B cell (primary cell): ENCODE results near the gene PLA2G4F. TPM values are rescaled to one million over a fixed set of nuclear protein-coding genes. Genes with fewer than 3 reads are reported as not detected.

Experiments
- ATAC-seq: fragments of 200-7000 bp; cut with Tn5 transposase; one replicate; pipeline ENCODE4 v1.10.0; 2021; ENCODE audit warnings: low read depth, mild to moderate bottlenecking, moderate number of reproducible peaks, moderate library complexity
- CTCF ChIA-PET: fragments of 350-600 bp; sonication (Branson Sonifier 250); formaldehyde crosslinking; loops from one replicate; lab custom pipeline; 2021; ENCODE audit warnings: antibody characterized with exemption, inconsistent platforms; lab: Charles Lee
- POLR2A ChIA-PET: fragments of 350-600 bp; sonication (Branson Sonifier 250); formaldehyde crosslinking; loops from one replicate; lab custom pipeline; 2021; ENCODE audit warnings: antibody characterized with exemption; lab: Charles Lee
- DNase-seq: peaks from one replicate; pipeline ENCODE4 v3.0.0; 2013
- H2AFZ ChIP-seq: 2 replicates; pipeline ENCODE4 v1.6.1; 2012; ENCODE audit warnings: mild to moderate bottlenecking, low read depth, low read length; ENCODE audit not compliant: insufficient read depth, poor library complexity, severe bottlenecking
- H3K27ac ChIP-seq, 2 donors: 1 replicate in 1 of 2; 2 replicates in 1 of 2; pipeline ENCODE4 v1.5.1; 2012 to 2013; ENCODE audit warnings: low read length in 2 of 2, mild to moderate bottlenecking in 2 of 2, moderate library complexity in 1 of 2
- H3K27me3 ChIP-seq, 4 experiments: fragments of 200-600 bp in 1 of 4; sonication (generic) in 1 of 4; replicated peaks in 1 of 4; 1 replicate in 2 of 4; 2 replicates in 2 of 4; pipeline versions ENCODE4 v1.6.1 to v1.7.0; 2013 to 2016; ENCODE audit warnings: low read length in 3 of 4, mild to moderate bottlenecking in 2 of 4, mixed read lengths in 1 of 4, moderate library complexity in 1 of 4; ENCODE audit not compliant: insufficient read depth in 4 of 4, control insufficient read depth in 3 of 4; ENCODE audit errors: control extremely low read depth in 1 of 4
- H3K36me3 ChIP-seq, 2 experiments: replicated peaks in 1 of 2; 1 replicate in 1 of 2; 2 replicates in 1 of 2; pipeline versions ENCODE4 v1.6.1 to v1.7.1; 2013; ENCODE audit warnings: low read length in 1 of 2; ENCODE audit not compliant: insufficient read depth in 2 of 2, control insufficient read depth in 1 of 2; ENCODE audit errors: control extremely low read depth in 1 of 2, extremely low read depth in 1 of 2
- H3K4me1 ChIP-seq, 2 donors: fragments of 200-600 bp in 1 of 2; sonication (generic) in 1 of 2; 1 replicate in 1 of 2; 2 replicates in 1 of 2; pipeline versions ENCODE4 v1.5.1 to v1.6.1; 2013 to 2017; ENCODE audit warnings: low read length in 2 of 2; ENCODE audit not compliant: control insufficient read depth in 2 of 2, insufficient read depth in 2 of 2
- H3K4me2 ChIP-seq: replicated peaks from 2 replicates; pipeline ENCODE3; 2012; ENCODE audit warnings: mild to moderate bottlenecking, low read depth, low read length; ENCODE audit not compliant: poor library complexity, severe bottlenecking
- H3K4me3 ChIP-seq, 5 experiments: fragments of 200-600 bp in 1 of 5; sonication (generic) in 1 of 5; 1 replicate in 3 of 5; 2 replicates in 2 of 5; pipeline versions ENCODE4 v1.5.1 to v1.7.0; 2011 to 2016; ENCODE audit warnings: low read length in 4 of 5, mild to moderate bottlenecking in 4 of 5, low read depth in 2 of 5, control low read depth in 1 of 5, moderate library complexity in 1 of 5; ENCODE audit not compliant: insufficient read depth in 1 of 5; ENCODE audit errors: control extremely low read depth in 1 of 5, extremely low read depth in 1 of 5
- H3K79me2 ChIP-seq: fragments of 200-600 bp; sonication (generic); one replicate; pipeline ENCODE4 v1.6.0; 2016; ENCODE audit warnings: low read length; ENCODE audit not compliant: control insufficient read depth, insufficient read depth
- H3K9ac ChIP-seq: fragments of 200-600 bp; sonication (generic); 2 replicates; pipeline ENCODE4 v1.6.1; 2017; ENCODE audit warnings: mild to moderate bottlenecking, low read length, moderate library complexity
- H3K9me3 ChIP-seq, 3 donors: one replicate each; pipeline versions ENCODE4 v1.6.1 to v1.7.1; 2013; ENCODE audit warnings: low read length in 2 of 3; ENCODE audit not compliant: control insufficient read depth in 2 of 3, insufficient read depth in 1 of 3; ENCODE audit errors: control extremely low read depth in 1 of 3
- H4K20me1 ChIP-seq: 2 replicates; pipeline ENCODE4 v1.6.0; 2012; ENCODE audit warnings: mild to moderate bottlenecking, low read length; ENCODE audit not compliant: insufficient read depth, control insufficient read depth, poor library complexity, severe bottlenecking
- H3K27ac Mint-ChIP-seq: one replicate; pipeline ENCODE4 v1.8.0; 2021; ENCODE audit warnings: mixed read lengths
- H3K27me3 Mint-ChIP-seq: one replicate; pipeline ENCODE4 v1.8.0; 2021; ENCODE audit warnings: mixed read lengths
- H3K4me1 Mint-ChIP-seq: one replicate; pipeline ENCODE4 v1.8.0; 2021; ENCODE audit warnings: mixed read lengths
- H3K4me3 Mint-ChIP-seq: one replicate; pipeline ENCODE4 v1.8.0; 2021; ENCODE audit warnings: mixed read lengths
- H3K9me3 Mint-ChIP-seq: one replicate; pipeline ENCODE4 v1.8.0; 2022; ENCODE audit warnings: mixed read lengths; ENCODE audit not compliant: insufficient read depth
- EZH2 ChIP-seq: IDR thresholded peaks from 2 replicates; pipeline ENCODE4 v1.6.1; 2012; ENCODE audit warnings: borderline replicate concordance, low read depth, mild to moderate bottlenecking, moderate library complexity, low read length; ENCODE audit not compliant: insufficient read depth, poor library complexity, severe bottlenecking
- WGBS: methylation state at CpG from one replicate; pipeline ENCODE4 v1.1.5; 2013; ENCODE audit warnings: missing lambda C conversion rate; ENCODE audit not compliant: insufficient coverage; 5-methylcytosine and 5-hydroxymethylcytosine counted together
- intact Hi-C: fragments of 100-400 bp; cut with micrococcal nuclease; formaldehyde crosslinking; loops from one replicate; pipeline ENCODE4 v1.10.0; 2022
- polyA plus RNA-seq: library from polyadenylated mRNA; depleted of rRNA; stranded (reverse); fragments of >200 nt; gene quantifications from 2 replicates; pipeline ENCODE4 v1.2.3, GENCODE V29; 2012
- total RNA-seq, 2 donors: library from RNA; stranded (reverse); fragments of 120-200 nt in 1 of 2; gene quantifications; 1 replicate in 1 of 2; 2 replicates in 1 of 2; pipeline versions ENCODE4 v1.2.3 to v1.2.4, GENCODE V29; 2013 to 2022
- TF ChIP-seq, protein P1 (sequence below): fragments of 200-600 bp; IDR thresholded peaks from one replicate; pipeline ENCODE4 v1.8.0; 2022; ENCODE audit warnings: antibody characterized with exemption, mild to moderate bottlenecking

The PLA2G4F gene
- total and polyA plus RNA-seq, 2 donors (not counting 1 experiment from before 2014, with no cell fraction given): not detected

GRCh38 chr15:42143866-42144625 lies 12.4 kb downstream of the PLA2G4F start:
- no peaks in the 10 kb centered on the region for H3K4me1 ChIP-seq
- H3K27ac Mint-ChIP-seq: no peak overlapping the region
- H3K27me3 ChIP-seq: peaks cover 0 to 6% (median 0%) of the 10 kb centered on the region in 4 experiments
- no peak for DNase-seq
- no peaks in the 10 kb centered on the region for H3K4me1 Mint-ChIP-seq
- no peak overlapping the region for H3K4me2 ChIP-seq
- H3K27ac ChIP-seq: no peak overlapping the region
- H3K36me3 ChIP-seq: no peaks in the 10 kb centered on the region
- peaks cover 4% of the 10 kb centered on the region for H3K27me3 Mint-ChIP-seq
- H4K20me1 ChIP-seq: no peaks in the 10 kb centered on the region
- ChIA-PET POLR2A (no interaction called here), CTCF (no interaction called here)
- H2AFZ ChIP-seq: no peak overlapping the region
- no peak overlapping the region for H3K4me3 ChIP-seq
- H3K79me2 ChIP-seq: no peaks in the 10 kb centered on the region
- intact Hi-C loops: no loop called here
- ATAC-seq: no peak
- no peaks in the 10 kb centered on the region for H3K9me3 ChIP-seq
- no peak overlapping the region for H3K9ac ChIP-seq
- TF ChIP-seq EZH2: no peak
- TF ChIP-seq, protein P1, sequence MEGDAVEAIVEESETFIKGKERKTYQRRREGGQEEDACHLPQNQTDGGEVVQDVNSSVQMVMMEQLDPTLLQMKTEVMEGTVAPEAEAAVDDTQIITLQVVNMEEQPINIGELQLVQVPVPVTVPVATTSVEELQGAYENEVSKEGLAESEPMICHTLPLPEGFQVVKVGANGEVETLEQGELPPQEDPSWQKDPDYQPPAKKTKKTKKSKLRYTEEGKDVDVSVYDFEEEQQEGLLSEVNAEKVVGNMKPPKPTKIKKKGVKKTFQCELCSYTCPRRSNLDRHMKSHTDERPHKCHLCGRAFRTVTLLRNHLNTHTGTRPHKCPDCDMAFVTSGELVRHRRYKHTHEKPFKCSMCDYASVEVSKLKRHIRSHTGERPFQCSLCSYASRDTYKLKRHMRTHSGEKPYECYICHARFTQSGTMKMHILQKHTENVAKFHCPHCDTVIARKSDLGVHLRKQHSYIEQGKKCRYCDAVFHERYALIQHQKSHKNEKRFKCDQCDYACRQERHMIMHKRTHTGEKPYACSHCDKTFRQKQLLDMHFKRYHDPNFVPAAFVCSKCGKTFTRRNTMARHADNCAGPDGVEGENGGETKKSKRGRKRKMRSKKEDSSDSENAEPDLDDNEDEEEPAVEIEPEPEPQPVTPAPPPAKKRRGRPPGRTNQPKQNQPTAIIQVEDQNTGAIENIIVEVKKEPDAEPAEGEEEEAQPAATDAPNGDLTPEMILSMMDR: no peak
- no peak overlapping the region for H3K4me3 Mint-ChIP-seq
- no peaks in the 10 kb centered on the region for H3K9me3 Mint-ChIP-seq
- WGBS: 94% methylated on average over 18 of the region's 18 CpGs

GRCh38 chr15:42143356-42143755 lies 13.1 kb downstream of the PLA2G4F start:
- POLR2A ChIA-PET: no interaction called here
- H3K4me3 Mint-ChIP-seq: no peak overlapping the region
- TF ChIP-seq, protein P1: no peak
- no peak for TF ChIP-seq EZH2
- Histone ChIP-seq H3K27me3 (peaks cover 0 to 6% (median 0%) of the 10 kb centered on the region in 4 experiments), H4K20me1 (no peaks in the 10 kb centered on the region), H3K79me2 (no peaks in the 10 kb centered on the region), H3K4me3 (no peak overlapping the region), H3K4me1 (no peaks in the 10 kb centered on the region), H3K9ac (no peak overlapping the region), H3K4me2 (no peak overlapping the region), H2AFZ (no peak overlapping the region), H3K36me3 (no peaks in the 10 kb centered on the region), H3K27ac (no peak overlapping the region), H3K9me3 (no peaks in the 10 kb centered on the region)
- intact Hi-C loops: no loop called here
- H3K27me3 Mint-ChIP-seq: peaks cover 4% of the 10 kb centered on the region
- no peak overlapping the region for H3K27ac Mint-ChIP-seq
- no peak for ATAC-seq
- no peak for DNase-seq
- CTCF ChIA-PET: no interaction called here
- WGBS: 86% methylated on average over 4 of the region's 4 CpGs
- no peaks in the 10 kb centered on the region for H3K4me1 Mint-ChIP-seq
- no peaks in the 10 kb centered on the region for H3K9me3 Mint-ChIP-seq
